ENCODE data around the gene GOLM1. TPM values are rescaled to one million over a fixed set of nuclear protein-coding genes. Genes with fewer than 3 reads are reported as not detected.

GOLM1 gene
- total RNA-seq, 1 experiment from 2014 or later = 71.6 TPM

DNA sequence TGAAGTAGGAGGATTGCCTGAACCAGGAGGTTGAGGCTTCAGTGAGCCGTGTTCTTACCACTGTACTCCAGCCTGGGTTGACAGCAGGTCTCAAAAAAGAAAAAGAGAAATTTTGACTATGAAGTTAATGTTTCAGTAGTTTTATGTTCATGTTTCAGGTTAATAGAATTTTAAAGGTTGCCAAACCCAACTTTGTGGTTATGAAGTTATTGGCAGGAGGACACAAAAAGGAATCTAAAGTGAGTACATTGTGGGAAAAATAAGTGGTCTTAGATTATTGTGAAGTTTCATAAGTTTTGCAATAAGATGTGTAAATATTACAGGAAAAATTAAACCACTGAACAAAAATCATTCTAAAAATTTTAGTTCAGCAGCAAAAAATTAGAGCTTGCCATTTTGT is 78.6 kb downstream of the GOLM1 start:
- no peaks in the 10 kb centered on the region for H3K9me3 Mint-ChIP-seq
- Histone ChIP-seq H2BK5ac (ENCODE audit: insufficient read length, low read length) (no peak overlapping the region), H3T11ph (ENCODE audit: low read length) (no peak overlapping the region), H2AK5ac (ENCODE audit: insufficient read length, low read length) (no peak overlapping the region), H2BK120ac (ENCODE audit: low read depth, low read length, poor library complexity, severe bottlenecking) (no peak overlapping the region), H4K91ac (ENCODE audit: insufficient read length, low read depth, low read length) (no peak overlapping the region), H3K4ac (ENCODE audit: low read depth, low read length) (no peak overlapping the region), H3K27me3 (ENCODE audit: insufficient read depth, low read length) (no peaks in the 10 kb centered on the region), H3K14ac (ENCODE audit: insufficient read depth, low read length) (no peak overlapping the region), H3K9ac (ENCODE audit: extremely low read depth, insufficient read length, low read length) (no peak overlapping the region), H3K23me2 (ENCODE audit: insufficient read length, low read depth, low read length, poor library complexity, severe bottlenecking) (no peaks in the 10 kb centered on the region), H2AFZ (ENCODE audit: low read length) (no peak overlapping the region), H4K5ac (ENCODE audit: insufficient read length, low read depth, low read length) (no peak overlapping the region), H3K9me3 (ENCODE audit: control insufficient read depth, low read depth, low read length) (no peaks in the 10 kb centered on the region), H3K56ac (ENCODE audit: insufficient read length, low read depth, low read length) (no peak overlapping the region), H3K23ac (ENCODE audit: insufficient read length, low read depth, low read length) (no peak overlapping the region), H2BK20ac (ENCODE audit: low read depth, low read length, poor library complexity, severe bottlenecking) (no peak overlapping the region), H3K27ac (ENCODE audit: insufficient read length, low read depth, low read length) (no peak overlapping the region), H4K8ac (replicated peaks; ENCODE audit: insufficient read length, low read depth, low read length) (no peak overlapping the region), H2BK15ac (ENCODE audit: low read depth, low read length) (no peak overlapping the region), H2BK12ac (ENCODE audit: insufficient read length, low read depth, low read length) (no peak overlapping the region), H3K4me1 (ENCODE audit: insufficient read depth, low read length) (no peaks in the 10 kb centered on the region), H3K18ac (ENCODE audit: insufficient read length, low read depth, low read length) (no peak overlapping the region), H3K4me2 (ENCODE audit: insufficient read depth, insufficient read length, low read length) (no peak overlapping the region), H3K79me1 (ENCODE audit: insufficient read depth, low read depth, low read length, poor library complexity, severe bottlenecking) (no peaks in the 10 kb centered on the region), H3K79me2 (ENCODE audit: insufficient read depth, low read length) (no peaks in the 10 kb centered on the region), H4K20me1 (ENCODE audit: control insufficient read depth, insufficient read depth, insufficient read length) (no peaks in the 10 kb centered on the region)
- no peaks in the 10 kb centered on the region; a peak in 1 of 4 replicates for H3K4me1 Mint-ChIP-seq
- TF ChIP-seq, protein P1, sequence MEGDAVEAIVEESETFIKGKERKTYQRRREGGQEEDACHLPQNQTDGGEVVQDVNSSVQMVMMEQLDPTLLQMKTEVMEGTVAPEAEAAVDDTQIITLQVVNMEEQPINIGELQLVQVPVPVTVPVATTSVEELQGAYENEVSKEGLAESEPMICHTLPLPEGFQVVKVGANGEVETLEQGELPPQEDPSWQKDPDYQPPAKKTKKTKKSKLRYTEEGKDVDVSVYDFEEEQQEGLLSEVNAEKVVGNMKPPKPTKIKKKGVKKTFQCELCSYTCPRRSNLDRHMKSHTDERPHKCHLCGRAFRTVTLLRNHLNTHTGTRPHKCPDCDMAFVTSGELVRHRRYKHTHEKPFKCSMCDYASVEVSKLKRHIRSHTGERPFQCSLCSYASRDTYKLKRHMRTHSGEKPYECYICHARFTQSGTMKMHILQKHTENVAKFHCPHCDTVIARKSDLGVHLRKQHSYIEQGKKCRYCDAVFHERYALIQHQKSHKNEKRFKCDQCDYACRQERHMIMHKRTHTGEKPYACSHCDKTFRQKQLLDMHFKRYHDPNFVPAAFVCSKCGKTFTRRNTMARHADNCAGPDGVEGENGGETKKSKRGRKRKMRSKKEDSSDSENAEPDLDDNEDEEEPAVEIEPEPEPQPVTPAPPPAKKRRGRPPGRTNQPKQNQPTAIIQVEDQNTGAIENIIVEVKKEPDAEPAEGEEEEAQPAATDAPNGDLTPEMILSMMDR (conservative IDR thresholded peaks at IDR 0.05) = no peak
- no peak overlapping the region; a peak in 2 of 7 replicates for H3K27ac Mint-ChIP-seq
- H3K27me3 Mint-ChIP-seq (ENCODE audit: low read depth) = no peaks in the 10 kb centered on the region
- DNase-seq = no peak
- H3K4me3 Mint-ChIP-seq = no peak overlapping the region
- H3K36me3 Mint-ChIP-seq (ENCODE audit: insufficient read depth in 1 of 3, low read depth in 3 of 3) = peaks cover 33 to 82% (median 76%) of the 10 kb centered on the region in 3 experiments; a peak in 6 of 7 replicates
- WGBS (ENCODE audit: extremely low coverage, insufficient read length, low lambda C conversion rate) = no CpG with 5 or more reads among the region's 1 CpG

Data from H9 (cell line).